Kidney (tissue), 14 donors: ENCODE data around the gene SPECC1. TPM values are rescaled to one million over a fixed set of nuclear protein-coding genes. Genes with fewer than 3 reads are reported as not detected.

Experiments used
- DNase-seq, 5 donors: peaks; one replicate each; pipeline ENCODE4 v3.0.0-alpha.2; 2013 to 2020
- FAIRE-seq: peaks from 2 replicates; lab custom pipeline; 2012; peaks lifted over from hg19 to GRCh38; lab: Jason Lieb, UNC
- H3K27ac ChIP-seq, 2 donors: one replicate each; pipeline ENCODE4 v1.7.0; 2013; ENCODE audit warnings: low read depth in 2 of 2, low read length in 2 of 2, inconsistent platforms in 1 of 2
- H3K27me3 ChIP-seq: one replicate; pipeline ENCODE4 v1.7.1; 2013; ENCODE audit warnings: low read length, inconsistent platforms; ENCODE audit not compliant: control insufficient read depth, insufficient read depth
- H3K36me3 ChIP-seq, 3 donors: one replicate each; pipeline versions ENCODE4 v1.7.0 to v1.7.1; 2013; ENCODE audit warnings: low read length in 3 of 3, control low read depth in 1 of 3, inconsistent platforms in 1 of 3; ENCODE audit not compliant: insufficient read depth in 3 of 3, control insufficient read depth in 2 of 3
- H3K4me1 ChIP-seq, 3 donors: one replicate each; pipeline versions ENCODE4 v1.7.0 to v1.7.1; 2013; ENCODE audit warnings: low read length in 3 of 3, inconsistent platforms in 1 of 3, low read depth in 1 of 3; ENCODE audit not compliant: control insufficient read depth in 2 of 3, insufficient read depth in 2 of 3
- H3K4me3 ChIP-seq, 3 donors: one replicate each; pipeline versions ENCODE4 v1.7.0 to v1.8.1; 2013; ENCODE audit warnings: low read length in 3 of 3, control low read depth in 1 of 3, inconsistent platforms in 1 of 3
- H3K9ac ChIP-seq, 3 donors: one replicate each; pipeline versions ENCODE4 v1.7.0 to v1.7.1; 2013; ENCODE audit warnings: low read length in 3 of 3, control low read depth in 1 of 3, inconsistent platforms in 1 of 3
- H3K9me3 ChIP-seq, 3 donors: one replicate each; pipeline versions ENCODE4 v1.7.0 to v1.7.1; 2013; ENCODE audit warnings: low read length in 3 of 3, control low read depth in 1 of 3, inconsistent platforms in 1 of 3; ENCODE audit not compliant: control insufficient read depth in 2 of 3, insufficient read depth in 1 of 3
- CTCF ChIP-seq: IDR thresholded peaks from 3 replicates; pipeline ENCODE4 v1.5.1; 2012; ENCODE audit warnings: mild to moderate bottlenecking, moderate library complexity, borderline replicate concordance; ENCODE audit not compliant: insufficient read depth; ENCODE audit errors: extremely low read depth
- intact Hi-C: fragments of 100-400 bp; cut with DNase I; formaldehyde crosslinking; loops from one replicate; pipeline ENCODE4 v1.11.1; 2022
- polyA plus RNA-seq: library from polyadenylated mRNA; stranded (reverse); fragments of 350-450 nt; fragmentation: Illumina TruSeq; extraction: RNeasy Lipid Tissue Mini Kit (QIAGEN cat#74804); gene quantifications from one replicate; pipeline ENCODE4 v1.2.3, GENCODE V29; 2014; ENCODE audit warnings: low read depth, low replicate concordance; ENCODE audit not compliant: insufficient read depth
- total RNA-seq: library from RNA; stranded (reverse); fragmentation: NEBNext Ultra II Directional; extraction: Animal tissue kit (Norgen Biotek cat#: 25700); gene quantifications from one replicate; pipeline ENCODE4 v1.2.1, GENCODE V29; 2021
- donor health status: control.
- donor health status: control.
- donor health status: control.
- donor health status: control.
- donor health status: control.
- donor health status: DM: yes; HTN: yes; CAD: no.
- donor health status: Normal renal cell carcinoma (clear cell type).

Gene SPECC1
- total and polyA plus RNA-seq, 2 donors from 2014 or later: 7.6 to 29.1 TPM

- no peak for TF ChIP-seq CTCF
- Histone ChIP-seq H3K9ac (no peak overlapping the region), H3K4me1 (peaks cover 0 to 5% (median 3%) of the 10 kb centered on the region in 3 donors), H3K27me3 (no peaks in the 10 kb centered on the region), H3K36me3 (no peaks in the 10 kb centered on the region), H3K4me3 (no peak overlapping the region), H3K9me3 (no peaks in the 10 kb centered on the region), H3K27ac (no peak overlapping the region)
- no peak for FAIRE-seq
- intact Hi-C loops: no loop called here
- no peak for DNase-seq
Measured at GRCh38 chr17:20068445-20068844, 59.3 kb downstream of the SPECC1 start.

- H3K9ac ChIP-seq: no peak overlapping the region
- intact Hi-C loops: no loop called here
- FAIRE-seq (no peak), DNase-seq (no peak)
- H3K36me3 ChIP-seq: no peaks in the 10 kb centered on the region
- no peaks in the 10 kb centered on the region for H3K9me3 ChIP-seq
- no peaks in the 10 kb centered on the region for H3K27me3 ChIP-seq
- H3K27ac ChIP-seq: no peak overlapping the region
- TF ChIP-seq CTCF: no peak
- peaks cover 0 to 5% (median 3%) of the 10 kb centered on the region in 3 donors for H3K4me1 ChIP-seq
- no peak overlapping the region for H3K4me3 ChIP-seq
Measured at GRCh38 chr17:20071824-20072691, 62.9 kb downstream of the SPECC1 start.

- no peak for FAIRE-seq
- no peak overlapping the region for H3K9ac ChIP-seq
- intact Hi-C loops: no loop called here
- no peaks in the 10 kb centered on the region for H3K36me3 ChIP-seq
- no peaks in the 10 kb centered on the region for H3K27me3 ChIP-seq
- no peak for DNase-seq
- H3K4me3 ChIP-seq: no peak overlapping the region
- H3K4me1 ChIP-seq: peaks cover 0 to 5% (median 3%) of the 10 kb centered on the region in 3 donors
- H3K9me3 ChIP-seq: no peaks in the 10 kb centered on the region
- no peak for TF ChIP-seq CTCF
- H3K27ac ChIP-seq: no peak overlapping the region
Measured at GRCh38 chr17:20072692-20072992, 63.5 kb downstream of the SPECC1 start.
